Transverse colon (tissue), 4 donors: ENCODE results near the gene ATP6AP1. TPM values are rescaled to one million over a fixed set of nuclear protein-coding genes. Genes with fewer than 3 reads are reported as not detected.

Source experiments
- DNase-seq: peaks from one replicate; pipeline ENCODE4 v3.0.0-alpha.2; 2019
- H3K27ac ChIP-seq, 4 donors: fragments of 200-600 bp; sonication (generic); 2 replicates each; pipeline ENCODE4 v1.5.1; 2016 to 2018; ENCODE audit warnings: inconsistent platforms in 4 of 4
- H3K27me3 ChIP-seq: fragments of 200-600 bp; sonication (generic); 2 replicates; pipeline ENCODE4 v1.5.1; 2017; ENCODE audit warnings: inconsistent platforms
- H3K36me3 ChIP-seq, 4 donors: fragments of 200-600 bp; sonication (generic); 2 replicates each; pipeline ENCODE4 v1.5.1; 2017 to 2019; ENCODE audit warnings: inconsistent platforms in 4 of 4
- H3K4me1 ChIP-seq, 4 donors: fragments of 200-600 bp; sonication (generic); 2 replicates each; pipeline ENCODE4 v1.5.1; 2017 to 2020; ENCODE audit warnings: inconsistent platforms in 4 of 4
- H3K4me3 ChIP-seq, 4 donors: fragments of 200-600 bp; sonication (generic); 1 replicate in 1 of 4; 2 replicates in 3 of 4; pipeline versions ENCODE4 v1.5.1 to v1.6.1; 2017 to 2019; ENCODE audit warnings: inconsistent platforms in 4 of 4
- H3K9me3 ChIP-seq, 2 donors: fragments of 200-600 bp; sonication (generic); 2 replicates each; pipeline ENCODE4 v1.5.1; 2017 to 2019; ENCODE audit warnings: inconsistent platforms in 2 of 2
- CTCF ChIP-seq, 5 experiments: fragments of 200-600 bp in 3 of 5; fragments of 450-650 bp in 2 of 5; sonication (generic) in 3 of 5; IDR thresholded peaks; 1 replicate in 2 of 5; 2 replicates in 3 of 5; pipeline ENCODE4 v1.5.1; 2016 to 2017; ENCODE audit warnings: antibody characterized with exemption in 5 of 5, inconsistent platforms in 3 of 5, mild to moderate bottlenecking in 2 of 5, moderate library complexity in 1 of 5
- EP300 ChIP-seq: sonication (generic); formaldehyde crosslinking; IDR thresholded peaks from one replicate; pipeline ENCODE4 v1.6.1; 2017; ENCODE audit warnings: antibody characterized with exemption, low read depth
- POLR2A ChIP-seq: fragments of 450-650 bp; IDR thresholded peaks from one replicate; pipeline ENCODE4 v1.6.1; 2016; ENCODE audit warnings: antibody characterized with exemption, mild to moderate bottlenecking, moderate library complexity
- POLR2AphosphoS5 ChIP-seq, 3 donors: sonication (generic); formaldehyde crosslinking; IDR thresholded peaks; one replicate each; pipeline ENCODE4 v1.6.1; 2016; ENCODE audit warnings: antibody characterized with exemption in 3 of 3
- whole genome bisulfite sequencing, 2 donors: methylation state at CpG; one replicate each; pipeline ENCODE4 v1.1.5; 2018; ENCODE audit warnings: low coverage in 1 of 2; 5-methylcytosine and 5-hydroxymethylcytosine counted together
- in situ Hi-C, 4 donors: fragments of 200-750 bp; cut with MboI; loops; one replicate each; pipeline versions ENCODE4 v1.15.0 to v1.15.1; 2017; ENCODE audit warnings: low sequenced_read_pairs in 3 of 4, low pct_ligation_motif_present in 1 of 4, low pct_unique_long_range_greater_than_20kb in 1 of 4
- intact Hi-C: fragments of 100-400 bp; cut with DNase I; formaldehyde crosslinking; loops from one replicate; pipeline ENCODE4 v1.15.1; 2023; ENCODE audit warnings: low total_unique reads
- total RNA-seq, 4 donors: library from RNA; depleted of rRNA; stranded (reverse); fragments of >200 nt; gene quantifications; one replicate each; pipeline ENCODE4 v1.1.0, GENCODE V29; 2016

ATP6AP1 gene
- total RNA-seq, 4 donors from 2014 or later: 26.5 to 118 (median 61.7) TPM

GRCh38 chrX:154441984-154442707, 13.7 kb downstream of the ATP6AP1 start:
- Histone ChIP-seq H3K9me3 (no peaks in the 10 kb centered on the region), H3K27me3 (no peaks in the 10 kb centered on the region), H3K4me3 (no peak overlapping the region), H3K27ac (no peak overlapping the region), H3K4me1 (peaks cover 3 to 30% (median 13%) of the 10 kb centered on the region in 4 donors), H3K36me3 (no peaks in the 10 kb centered on the region)
- WGBS, 2 donors: 84% methylated on average over 21 of the region's 21 CpGs; no CpG with 5 or more reads in 1 of the 2 donors
- in situ Hi-C loops (no loop called here), intact Hi-C loops (loop anchor here (5.0 kb wide), 1 partner anchor 1305 kb away; no protein-coding TSS in a partner anchor)
- TF ChIP-seq POLR2A: no peak
- TF ChIP-seq EP300: no peak
- no peak for TF ChIP-seq CTCF (IDR thresholded peaks at IDR 0.05)
- no peak for TF ChIP-seq POLR2AphosphoS5 (IDR thresholded peaks at IDR 0.05)
- no peak for DNase-seq

GRCh38 chrX:154443479-154443910, 15.0 kb downstream of the ATP6AP1 start:
- H3K9me3 ChIP-seq: no peaks in the 10 kb centered on the region
- H3K4me3 ChIP-seq: peak overlapping the region in 3 of 4 donors; percentile 53 to 68 (median 65)
- no peaks in the 10 kb centered on the region for H3K36me3 ChIP-seq

GRCh38 chrX:154443992-154444754, 15.7 kb downstream of the ATP6AP1 start, which contains the start of gene FAM50A:
Gene FAM50A (plus strand): TSS chrX:154444141. CDS start chrX:154444236, 95 bp downstream.
- no peaks in the 10 kb centered on the region for H3K27me3 ChIP-seq
- peak within 1 kb of the TSS; percentile 84 to 89 (median 87) for H3K27ac ChIP-seq
- peaks cover 0 to 17% (median 8%) of the 10 kb centered on the region in 4 donors for H3K4me1 ChIP-seq
- H3K36me3 ChIP-seq: no peaks in the 10 kb centered on the region
- in situ Hi-C loops (no loop called here), intact Hi-C loops (loop anchor here (5.0 kb wide), 1 partner anchor 1303 kb away; no protein-coding TSS in a partner anchor)
- H3K4me3 ChIP-seq: peak within 1 kb of the TSS; percentile 53 to 68 (median 60)
- TF ChIP-seq EP300: no peak
- TF ChIP-seq POLR2AphosphoS5 (IDR thresholded peaks at IDR 0.05): peak in 1 of 3 donors; percentile 24
- peak in 1 of 5 experiments; percentile 18 for TF ChIP-seq CTCF (IDR thresholded peaks at IDR 0.05)
- no peak for TF ChIP-seq POLR2A
- WGBS, 2 donors: 55% methylated on average over 28 of the region's 94 CpGs; no CpG with 5 or more reads in 1 of the 2 donors
- peak; percentile 86 for DNase-seq
- H3K9me3 ChIP-seq: no peaks in the 10 kb centered on the region

More at GRCh38 chrX:154443479-154443910, 15.0 kb downstream of the ATP6AP1 start:
- in situ Hi-C loops (no loop called here), intact Hi-C loops (loop anchor here (5.0 kb wide), 1 partner anchor 1304 kb away; no protein-coding TSS in a partner anchor)
- no peaks in the 10 kb centered on the region for H3K27me3 ChIP-seq
- no peak for DNase-seq
- WGBS, 2 donors: 51% methylated on average over 10 of the region's 10 CpGs; no CpG with 5 or more reads in 1 of the 2 donors
- TF ChIP-seq CTCF (IDR thresholded peaks at IDR 0.05) (no peak), POLR2A (no peak), POLR2AphosphoS5 (IDR thresholded peaks at IDR 0.05) (no peak), EP300 (no peak)
- H3K27ac ChIP-seq: peak overlapping the region; percentile 84 to 89 (median 86)
- peaks cover 2 to 21% (median 8%) of the 10 kb centered on the region in 4 donors for H3K4me1 ChIP-seq

GRCh38 chrX:154444755-154445246, 16.3 kb downstream of the ATP6AP1 start:
- 60% methylated on average over 13 of the region's 13 CpGs; no CpG with 5 or more reads in 1 of the 2 donors for WGBS, 2 donors
- intact Hi-C loops: loop anchor here (5.0 kb wide), 1 partner anchor 1302 kb away; no protein-coding TSS in a partner anchor
- H3K9me3 ChIP-seq: no peaks in the 10 kb centered on the region
- H3K27ac ChIP-seq: peak overlapping the region; percentile 84 to 89 (median 87)
- H3K36me3 ChIP-seq: no peaks in the 10 kb centered on the region
- in situ Hi-C loops: no loop called here
- TF ChIP-seq CTCF (IDR thresholded peaks at IDR 0.05): no peak
- no peak for TF ChIP-seq POLR2A
- TF ChIP-seq EP300: no peak
- no peak for TF ChIP-seq POLR2AphosphoS5 (IDR thresholded peaks at IDR 0.05)
- H3K4me1 ChIP-seq: peaks cover 0 to 17% (median 8%) of the 10 kb centered on the region in 4 donors
- H3K27me3 ChIP-seq: no peaks in the 10 kb centered on the region
- peak overlapping the region; percentile 53 to 68 (median 60) for H3K4me3 ChIP-seq
- DNase-seq: no peak
